Renal cortex interstitium (tissue), 11 donors: ENCODE results near the gene FBRSL1. TPM values are rescaled to one million over a fixed set of nuclear protein-coding genes. Genes with fewer than 3 reads are reported as not detected.
A peak's percentile ranks its signal among the peaks of the same experiment; 100 is the strongest.

ENCODE experiments used
- DNase-seq, 11 donors: peaks; one replicate each; pipeline ENCODE4 v3.0.0-alpha.2; 2013; ENCODE audit warnings: low read depth in 9 of 11, low spot score in 4 of 11; ENCODE audit errors: extremely low read depth in 1 of 11
- polyA plus RNA-seq, 3 donors: library from polyadenylated mRNA; unstranded; fragments of 120-200 nt; gene quantifications; one replicate each; pipeline ENCODE4 v1.2.1, GENCODE V29; 2013; ENCODE audit not compliant: insufficient read length in 3 of 3

FBRSL1 gene
- polyA plus RNA-seq, 3 donors: 41.9 to 84.7 (median 70.4) TPM

- DNase-seq: no peak
Measured at GRCh38 chr12:132514838-132515237, 24.9 kb downstream of the FBRSL1 start.

GRCh38 chr12:132516095-132517012 lies 26.4 kb downstream of the FBRSL1 start:
- DNase-seq: no peak

- DNase-seq: peak in 2 of 11 donors; percentile 36 to 62
Measured at GRCh38 chr12:132517013-132517739, 27.2 kb downstream of the FBRSL1 start.

GRCh38 chr12:132517740-132518100 lies 27.8 kb downstream of the FBRSL1 start:
- DNase-seq: no peak

GRCh38 chr12:132518354-132518992 lies 28.5 kb downstream of the FBRSL1 start:
- DNase-seq: no peak

GRCh38 chr12:132520421-132521199 lies 30.7 kb downstream of the FBRSL1 start:
- DNase-seq: no peak

- DNase-seq: no peak
Measured at GRCh38 chr12:132521200-132521580, 31.2 kb downstream of the FBRSL1 start.

- no peak for DNase-seq
Measured at GRCh38 chr12:132521712-132522292, 31.9 kb downstream of the FBRSL1 start.

- DNase-seq: no peak
Measured at GRCh38 chr12:132522592-132523380, 32.8 kb downstream of the FBRSL1 start.

GRCh38 chr12:132523576-132524331 lies 33.8 kb downstream of the FBRSL1 start:
- DNase-seq: peak in 4 of 11 donors; percentile 46 to 54 (median 52)

GRCh38 chr12:132524405-132524804 lies 34.5 kb downstream of the FBRSL1 start:
- no peak for DNase-seq

GRCh38 chr12:132525011-132525832 lies 35.3 kb downstream of the FBRSL1 start:
- DNase-seq: no peak

GRCh38 chr12:132525833-132526455 lies 36.0 kb downstream of the FBRSL1 start:
- DNase-seq: no peak

- no peak for DNase-seq
Measured at GRCh38 chr12:132527186-132527882, 37.4 kb downstream of the FBRSL1 start.

- DNase-seq: no peak
Measured at GRCh38 chr12:132527883-132528264, 37.9 kb downstream of the FBRSL1 start.
